IMR-90 (cell line): ENCODE measurements around the gene CENPU. TPM values are rescaled to one million over a fixed set of nuclear protein-coding genes. Genes with fewer than 3 reads are reported as not detected.
A peak's percentile ranks its signal among the peaks of the same experiment; 100 is the strongest.

Experiments used
- ATAC-seq: fragments of 200-7000 bp; cut with Tn5 transposase; 2 replicates; pipeline ENCODE4 v1.9.1; 2020; ENCODE audit warnings: low read depth, mild to moderate bottlenecking, moderate library complexity
- BruUV-seq: library from RNA; stranded (reverse); fragments of 400-500 nt; replicated peaks from 2 replicates; lab custom pipeline; 2021; lab: Mats Ljungman, UMichigan
- CTCF ChIA-PET: fragments of 300-600 bp; formaldehyde crosslinking; extraction: SDS; loops from one replicate; lab custom pipeline; 2021; ENCODE audit warnings: antibody characterized with exemption; lab: Yijun Ruan, JAX
- POLR2A ChIA-PET: fragments of 300-600 bp; sonication (Branson Sonifier 250); formaldehyde crosslinking; loops from one replicate; lab custom pipeline; 2022; ENCODE audit warnings: antibody characterized with exemption; ENCODE audit not compliant: unreplicated experiment; lab: Charles Lee
- DNase-seq: peaks from one replicate; pipeline ENCODE4 v3.0.0; 2013
- H2AFZ ChIP-seq: replicated peaks from 2 replicates; pipeline ENCODE3; 2013; ENCODE audit warnings: low read length, mild to moderate bottlenecking; ENCODE audit not compliant: poor library complexity
- H2AK5ac ChIP-seq: 2 replicates; pipeline ENCODE4 v1.6.1; 2013; ENCODE audit warnings: low read depth, low read length, inconsistent platforms
- H2AK9ac ChIP-seq: replicated peaks from 2 replicates; pipeline ENCODE3; 2013; ENCODE audit warnings: mild to moderate bottlenecking, low read depth, low read length, moderate library complexity; ENCODE audit not compliant: poor library complexity
- H2BK120ac ChIP-seq: 2 replicates; pipeline ENCODE4 v1.6.1; 2013; ENCODE audit warnings: low read depth, low read length, inconsistent platforms
- H2BK15ac ChIP-seq: 3 replicates; pipeline ENCODE4 v1.6.1; 2013; ENCODE audit warnings: low read depth, low read length, inconsistent platforms
- H2BK20ac ChIP-seq: 2 replicates; pipeline ENCODE4 v1.6.1; 2013; ENCODE audit warnings: low read depth, mild to moderate bottlenecking, inconsistent platforms, low read length, moderate library complexity
- H2BK5ac ChIP-seq: 2 replicates; pipeline ENCODE4 v1.6.1; 2013; ENCODE audit warnings: mild to moderate bottlenecking, low read depth, low read length, inconsistent platforms; ENCODE audit not compliant: poor library complexity, severe bottlenecking
- H3K14ac ChIP-seq: replicated peaks from 2 replicates; pipeline ENCODE4 v1.6.1; 2013; ENCODE audit warnings: low read depth, low read length, inconsistent platforms
- H3K18ac ChIP-seq: 2 replicates; pipeline ENCODE4 v1.6.1; 2013; ENCODE audit warnings: low read depth, low read length, control low read depth
- H3K23ac ChIP-seq: 2 replicates; pipeline ENCODE4 v1.6.1; 2013; ENCODE audit warnings: low read depth, low read length, inconsistent platforms
- H3K27ac ChIP-seq: 2 replicates; pipeline ENCODE4 v1.5.1; 2013; ENCODE audit warnings: mild to moderate bottlenecking, control low read depth, low read length; ENCODE audit not compliant: insufficient read depth
- H3K27me3 ChIP-seq: 2 replicates; pipeline ENCODE4 v1.6.1; 2013; ENCODE audit warnings: low read length; ENCODE audit not compliant: control insufficient read depth, insufficient read depth
- H3K36me3 ChIP-seq: 2 replicates; pipeline ENCODE4 v1.6.1; 2013; ENCODE audit warnings: low read length, mixed read lengths; ENCODE audit not compliant: control insufficient read depth, insufficient read depth
- H3K4ac ChIP-seq: 2 replicates; pipeline ENCODE4 v1.6.1; 2013; ENCODE audit warnings: low read depth, low read length, inconsistent platforms
- H3K4me1 ChIP-seq: 2 replicates; pipeline ENCODE4 v1.6.1; 2013; ENCODE audit warnings: low read length, mixed read lengths; ENCODE audit not compliant: control insufficient read depth, insufficient read depth
- H3K4me2 ChIP-seq: 2 replicates; pipeline ENCODE4 v1.6.1; 2013; ENCODE audit warnings: low read depth, mild to moderate bottlenecking, control low read depth, low read length, moderate library complexity
- H3K4me3 ChIP-seq: 2 replicates; pipeline ENCODE4 v1.5.1; 2013; ENCODE audit warnings: low read depth, mild to moderate bottlenecking, control low read depth, low read length, moderate library complexity; ENCODE audit not compliant: insufficient read depth
- H3K56ac ChIP-seq: 2 replicates; pipeline ENCODE4 v1.6.1; 2013; ENCODE audit warnings: low read length, inconsistent platforms; ENCODE audit not compliant: insufficient read depth; ENCODE audit errors: extremely low read depth
- H3K79me1 ChIP-seq, 2 experiments: 2 replicates each; pipeline ENCODE4 v1.6.1; 2013; ENCODE audit warnings: low read length in 2 of 2, inconsistent platforms in 1 of 2, low read depth in 1 of 2
- H3K9ac ChIP-seq: 2 replicates; pipeline ENCODE4 v1.6.1; 2013; ENCODE audit warnings: low read depth, low read length, control low read depth
- H3K9me1 ChIP-seq: 2 replicates; pipeline ENCODE4 v1.6.1; 2013; ENCODE audit warnings: low read length, inconsistent platforms; ENCODE audit not compliant: insufficient read depth
- H3K9me3 ChIP-seq: 2 replicates; pipeline ENCODE4 v1.6.1; 2013; ENCODE audit warnings: low read length; ENCODE audit not compliant: control insufficient read depth, insufficient read depth
- H4K20me1 ChIP-seq: 2 replicates; pipeline ENCODE4 v1.6.1; 2013; ENCODE audit warnings: low read length, inconsistent platforms; ENCODE audit not compliant: insufficient read depth
- H4K5ac ChIP-seq: 2 replicates; pipeline ENCODE4 v1.6.1; 2013; ENCODE audit warnings: mild to moderate bottlenecking, low read depth, low read length, control low read depth
- H4K8ac ChIP-seq, 2 experiments: 2 replicates each; pipeline ENCODE4 v1.6.1; 2013; ENCODE audit warnings: low read depth in 2 of 2, low read length in 2 of 2, control low read depth in 1 of 2, inconsistent platforms in 1 of 2
- H4K91ac ChIP-seq: 2 replicates; pipeline ENCODE4 v1.6.1; 2013; ENCODE audit warnings: low read depth, low read length, inconsistent platforms; ENCODE audit not compliant: insufficient read depth
- CHD1 ChIP-seq: IDR thresholded peaks from 2 replicates; pipeline ENCODE4 v1.6.1; 2012; ENCODE audit warnings: low read depth, low read length, improper control_type of control experiment
- CTCF ChIP-seq: conservative IDR thresholded peaks from 2 replicates; pipeline ENCODE4 v1.5.1; 2012; ENCODE audit warnings: mild to moderate bottlenecking, low read depth, low read length, improper control_type of control experiment
- MAZ ChIP-seq: IDR thresholded peaks from 2 replicates; pipeline ENCODE4 v1.6.1; 2012; ENCODE audit warnings: low read depth, mild to moderate bottlenecking, low read length, improper control_type of control experiment, moderate library complexity, borderline replicate concordance
- MXI1 ChIP-seq: IDR thresholded peaks from 2 replicates; pipeline ENCODE4 v1.6.1; 2012; ENCODE audit warnings: low read depth, mild to moderate bottlenecking, low read length, moderate library complexity, borderline replicate concordance
- POLR2A ChIP-seq: IDR thresholded peaks from 2 replicates; pipeline ENCODE4 v1.6.1; 2012; ENCODE audit warnings: mild to moderate bottlenecking, low read depth, low read length
- RAD21 ChIP-seq: IDR thresholded peaks from 2 replicates; pipeline ENCODE4 v1.6.1; 2012; ENCODE audit warnings: low read length, improper control_type of control experiment
- WGBS, 2 experiments: methylation state at CpG; one replicate each; pipeline versions ENCODE4 v1.1.5 to v1.1.7; 2013; ENCODE audit warnings: missing lambda C conversion rate in 2 of 2; ENCODE audit not compliant: insufficient read length in 1 of 2; ENCODE audit errors: extremely low coverage in 2 of 2; 5-methylcytosine and 5-hydroxymethylcytosine counted together
- dilution Hi-C: fragments of 300-500 bp; cut with HindIII; formaldehyde crosslinking; loops from one replicate; pipeline ENCODE4 v1.14.3; 2018; ENCODE audit warnings: low sequenced_read_pairs; ENCODE audit not compliant: unreplicated experiment
- in situ Hi-C: fragments of 300-500 bp; cut with MboI; formaldehyde crosslinking; loops from 3 replicates; pipeline ENCODE4 v1.14.3; 2019; ENCODE audit warnings: low sequenced_read_pairs, inconsistent platforms, mixed read lengths
- intact Hi-C: fragments of 100-400 bp; cut with micrococcal nuclease; formaldehyde crosslinking; loops from 2 replicates; pipeline ENCODE4 v1.10.0; 2022
- polyA plus RNA-seq, 3 experiments: library from polyadenylated mRNA; depleted of rRNA; stranded (reverse); fragments of >200 nt; gene quantifications; 2 replicates each; pipeline ENCODE4 v1.2.3, GENCODE V29; 2012; ENCODE audit warnings: low replicate concordance in 1 of 3
- total RNA-seq: library from RNA; depleted of rRNA; stranded (reverse); fragments of >200 nt; gene quantifications from 2 replicates; pipeline ENCODE4 v1.2.3, GENCODE V29; 2012
- TF ChIP-seq, protein P1 (sequence below): fragments of 150-350 bp; IDR thresholded peaks from 2 replicates; pipeline ENCODE4 v1.6.1; 2017; ENCODE audit warnings: mild to moderate bottlenecking, antibody characterized with exemption, low read length, low read depth

Gene CENPU
- total and polyA plus RNA-seq, 2 of the 4 experiments (the other 2 are of a cell fraction), result 13.6 to 14.6 TPM

DNA sequence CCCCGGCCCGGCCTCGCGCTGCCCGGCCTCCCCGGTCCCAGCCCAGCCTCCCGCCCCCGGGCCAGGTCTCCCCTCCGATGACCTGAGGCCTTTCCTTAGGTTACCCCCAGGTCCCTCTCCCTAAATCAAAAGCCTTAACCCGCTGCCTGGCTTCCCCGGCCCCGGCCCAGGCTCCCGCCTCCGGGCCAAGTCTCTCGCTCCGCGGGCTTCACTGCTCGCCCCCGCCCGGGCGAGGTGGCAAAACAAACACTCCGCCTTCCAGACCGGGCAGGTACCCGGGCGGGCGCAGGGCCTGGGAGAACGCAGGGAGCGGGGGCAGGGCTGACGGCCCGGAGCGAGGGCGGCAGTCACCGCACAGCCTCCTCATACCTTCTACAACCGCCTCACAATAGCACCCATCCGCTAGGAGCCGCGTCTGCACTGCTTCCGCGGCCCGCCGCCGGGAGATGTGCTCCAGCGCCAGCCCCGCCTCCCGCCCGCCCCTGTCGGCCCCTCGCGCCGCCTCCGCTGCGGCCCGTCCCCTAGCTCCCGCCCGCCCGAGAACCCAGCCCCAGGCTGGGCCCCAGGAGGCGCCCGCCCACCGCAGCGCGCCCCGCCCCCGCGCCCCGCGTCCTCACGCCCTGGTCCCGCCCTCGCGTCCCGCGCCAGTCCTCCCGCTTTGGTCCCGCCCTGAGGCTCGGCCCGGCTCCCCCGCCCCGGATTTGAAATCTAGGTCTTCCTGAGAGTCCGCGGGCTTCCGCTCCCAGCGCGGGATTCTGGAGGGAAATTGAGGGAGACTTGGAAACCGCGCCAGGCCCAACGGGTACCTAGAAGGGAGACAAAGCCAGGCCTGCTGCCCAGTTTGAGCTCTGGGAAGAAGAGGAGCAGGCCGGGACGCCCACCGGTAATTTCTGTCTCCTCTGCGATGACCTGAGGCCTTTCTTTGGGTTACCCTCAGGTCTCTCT lies 84.6 kb downstream of the CENPU start, which contains the start of the genes CASP3 and PRIMPOL:
Gene CASP3 (minus strand): TSS at position 422 of the 945 bp plus-strand sequence. CDS start 10,994 bp downstream, outside the sequence.
Gene PRIMPOL (plus strand): TSS at position 713 of the 945 bp plus-strand sequence. CDS start 7,403 bp downstream, outside the sequence.
- Histone ChIP-seq H3K18ac (peak within 1 kb of the TSS; percentile 14), H3K9me1 (peaks cover 3% of the 10 kb centered on the region; the same call in 1 of the 2 replicates), H3K14ac (peak within 1 kb of the TSS; percentile 99), H2BK20ac (no peak within 1 kb of the TSS), H3K4me3 (peak within 1 kb of the TSS; percentile 80), H3K9ac (peak within 1 kb of the TSS; percentile 92), H4K5ac (peak within 1 kb of the TSS; percentile 77), H3K36me3 (peaks cover 2% of the 10 kb centered on the region; the same call in 1 of the 2 replicates), H3K4me2 (peak within 1 kb of the TSS; percentile 99), H3K4me1 (peaks cover 8% of the 10 kb centered on the region), H2AK9ac (peak within 1 kb of the TSS; percentile 94), H2BK15ac (peak within 1 kb of the TSS; percentile 73; the same call in 1 of the 3 replicates), H4K8ac (peak within 1 kb of the TSS; percentile 89 to 94), H2AK5ac (peak within 1 kb of the TSS; percentile 92), H4K91ac (peak within 1 kb of the TSS; percentile 98), H3K23ac (peak within 1 kb of the TSS; percentile 99), H3K27me3 (no peaks in the 10 kb centered on the region), H3K9me3 (no peaks in the 10 kb centered on the region), H3K4ac (peak within 1 kb of the TSS; percentile 98), H4K20me1 (peaks cover 15% of the 10 kb centered on the region; the same call in 1 of the 2 replicates), H2AFZ (peak within 1 kb of the TSS; percentile 93), H3K79me1 (peaks cover 30 to 35% of the 10 kb centered on the region in 2 experiments), H3K27ac (peak within 1 kb of the TSS; percentile 84), H2BK5ac (peak within 1 kb of the TSS; percentile 75), H3K56ac (peak within 1 kb of the TSS; percentile 95), H2BK120ac (peak within 1 kb of the TSS; percentile 73)
- DNase-seq (peak; percentile 92), ATAC-seq (peak; percentile 93)
- TF ChIP-seq RAD21 (peak; percentile 53), CHD1 (no peak), POLR2A (peak; percentile 97), MXI1 (peak; percentile 18; the same call in 1 of the 2 replicates), CTCF (peak; percentile 49), MAZ (peak; percentile 64; the same call in 1 of the 2 replicates)
- TF ChIP-seq, protein P1, sequence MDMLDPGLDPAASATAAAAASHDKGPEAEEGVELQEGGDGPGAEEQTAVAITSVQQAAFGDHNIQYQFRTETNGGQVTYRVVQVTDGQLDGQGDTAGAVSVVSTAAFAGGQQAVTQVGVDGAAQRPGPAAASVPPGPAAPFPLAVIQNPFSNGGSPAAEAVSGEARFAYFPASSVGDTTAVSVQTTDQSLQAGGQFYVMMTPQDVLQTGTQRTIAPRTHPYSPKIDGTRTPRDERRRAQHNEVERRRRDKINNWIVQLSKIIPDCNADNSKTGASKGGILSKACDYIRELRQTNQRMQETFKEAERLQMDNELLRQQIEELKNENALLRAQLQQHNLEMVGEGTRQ, result no peak
- in situ Hi-C loops, result no loop called here
- dilution Hi-C loops, result no loop called here
- intact Hi-C loops, result loop anchor here (1.0 to 10.0 kb wide), 6 partner anchors 85 to 386 kb away; partner anchors contain the start of genes ACSL1, CENPU and IRF2
- ChIA-PET POLR2A (interaction anchor here (0.6 to 1.3 kb wide), 5 partner anchors 14 to 1344 kb away, joined by 3 to 11 read pairs (median 5); no protein-coding TSS in a partner anchor), CTCF (interaction anchor here (0.6 to 0.9 kb wide), 2 partner anchors 165 to 386 kb away, joined by 3 to 4 read pairs; no protein-coding TSS in a partner anchor)
- 0% methylated on average over 44 of the region's 90 CpGs; no CpG with 5 or more reads in 1 of the 2 experiments for WGBS, 2 experiments
- no TSS peak for BruUV-seq
